Transverse colon (tissue), 4 donors: ENCODE results near the gene EPHA1. TPM values are rescaled to one million over a fixed set of nuclear protein-coding genes. Genes with fewer than 3 reads are reported as not detected.
"Not testable (repeated sequence)": the region's sequence is repeated elsewhere in the genome, so short reads cannot be mapped to it uniquely, and the experiment has no call there.

Experiments
- DNase-seq: peaks from one replicate; pipeline ENCODE4 v3.0.0-alpha.2; 2019
- H3K27ac ChIP-seq, 4 donors: fragments of 200-600 bp; sonication (generic); 2 replicates each; pipeline ENCODE4 v1.5.1; 2016 to 2018; ENCODE audit warnings: inconsistent platforms in 4 of 4
- H3K27me3 ChIP-seq: fragments of 200-600 bp; sonication (generic); 2 replicates; pipeline ENCODE4 v1.5.1; 2017; ENCODE audit warnings: inconsistent platforms
- H3K36me3 ChIP-seq, 4 donors: fragments of 200-600 bp; sonication (generic); 2 replicates each; pipeline ENCODE4 v1.5.1; 2017 to 2019; ENCODE audit warnings: inconsistent platforms in 4 of 4
- H3K4me1 ChIP-seq, 4 donors: fragments of 200-600 bp; sonication (generic); 2 replicates each; pipeline ENCODE4 v1.5.1; 2017 to 2020; ENCODE audit warnings: inconsistent platforms in 4 of 4
- H3K4me3 ChIP-seq, 4 donors: fragments of 200-600 bp; sonication (generic); 1 replicate in 1 of 4; 2 replicates in 3 of 4; pipeline versions ENCODE4 v1.5.1 to v1.6.1; 2017 to 2019; ENCODE audit warnings: inconsistent platforms in 4 of 4
- H3K9me3 ChIP-seq, 2 donors: fragments of 200-600 bp; sonication (generic); 2 replicates each; pipeline ENCODE4 v1.5.1; 2017 to 2019; ENCODE audit warnings: inconsistent platforms in 2 of 2
- CTCF ChIP-seq, 5 experiments: fragments of 200-600 bp in 3 of 5; fragments of 450-650 bp in 2 of 5; sonication (generic) in 3 of 5; IDR thresholded peaks; 1 replicate in 2 of 5; 2 replicates in 3 of 5; pipeline ENCODE4 v1.5.1; 2016 to 2017; ENCODE audit warnings: antibody characterized with exemption in 5 of 5, inconsistent platforms in 3 of 5, mild to moderate bottlenecking in 2 of 5, moderate library complexity in 1 of 5
- EP300 ChIP-seq: sonication (generic); formaldehyde crosslinking; IDR thresholded peaks from one replicate; pipeline ENCODE4 v1.6.1; 2017; ENCODE audit warnings: antibody characterized with exemption, low read depth
- POLR2A ChIP-seq: fragments of 450-650 bp; IDR thresholded peaks from one replicate; pipeline ENCODE4 v1.6.1; 2016; ENCODE audit warnings: antibody characterized with exemption, mild to moderate bottlenecking, moderate library complexity
- POLR2AphosphoS5 ChIP-seq, 3 donors: sonication (generic); formaldehyde crosslinking; IDR thresholded peaks; one replicate each; pipeline ENCODE4 v1.6.1; 2016; ENCODE audit warnings: antibody characterized with exemption in 3 of 3
- WGBS, 2 donors: methylation state at CpG; one replicate each; pipeline ENCODE4 v1.1.5; 2018; ENCODE audit warnings: low coverage in 1 of 2; 5-methylcytosine and 5-hydroxymethylcytosine counted together
- in situ Hi-C, 4 donors: fragments of 200-750 bp; cut with MboI; loops; one replicate each; pipeline versions ENCODE4 v1.15.0 to v1.15.1; 2017; ENCODE audit warnings: low sequenced_read_pairs in 3 of 4, low pct_ligation_motif_present in 1 of 4, low pct_unique_long_range_greater_than_20kb in 1 of 4
- intact Hi-C: fragments of 100-400 bp; cut with DNase I; formaldehyde crosslinking; loops from one replicate; pipeline ENCODE4 v1.15.1; 2023; ENCODE audit warnings: low total_unique reads
- total RNA-seq, 4 donors: library from RNA; depleted of rRNA; stranded (reverse); fragments of >200 nt; gene quantifications; one replicate each; pipeline ENCODE4 v1.1.0, GENCODE V29; 2016

Gene EPHA1
- total RNA-seq, 4 donors from 2014 or later: 21.1 to 29.9 (median 24.8) TPM

GRCh38 chr7:143406002-143406357 lies 2.7 kb downstream of the EPHA1 start:
- H3K36me3 ChIP-seq: no peaks in the 10 kb centered on the region
- no peak overlapping the region for H3K4me3 ChIP-seq
- TF ChIP-seq POLR2AphosphoS5 (IDR thresholded peaks at IDR 0.05): no peak
- TF ChIP-seq CTCF (IDR thresholded peaks at IDR 0.05): no peak
- no peak for TF ChIP-seq EP300
- no peak for TF ChIP-seq POLR2A
- 92 to 100% methylated on average over 1 to 3 of the region's 3 CpGs for WGBS, 2 donors
- no peak for DNase-seq
- H3K4me1 ChIP-seq: peaks cover 10 to 34% (median 28%) of the 10 kb centered on the region in 4 donors
- H3K9me3 ChIP-seq: no peaks in the 10 kb centered on the region
- no peaks in the 10 kb centered on the region for H3K27me3 ChIP-seq
- intact Hi-C loops (loop anchor here (1.0 kb wide), 1 partner anchor 48 kb away; no protein-coding TSS in a partner anchor), in situ Hi-C loops (loop anchor here in 1 of 4 donors (10.0 kb wide), 1 partner anchor 161 kb away; no protein-coding TSS in a partner anchor)
- no peak overlapping the region for H3K27ac ChIP-seq

GRCh38 chr7:143405173-143406001 lies 3.3 kb downstream of the EPHA1 start:
- TF ChIP-seq POLR2A (no peak), POLR2AphosphoS5 (IDR thresholded peaks at IDR 0.05) (peak; percentile 41 to 80 (median 77))
- no peak overlapping the region for H3K27ac ChIP-seq
- no peaks in the 10 kb centered on the region for H3K36me3 ChIP-seq
- H3K4me1 ChIP-seq: peaks cover 10 to 30% (median 22%) of the 10 kb centered on the region in 4 donors
- H3K27me3 ChIP-seq: no peaks in the 10 kb centered on the region
- H3K4me3 ChIP-seq: no peak overlapping the region
- peak; percentile 38 for DNase-seq
- 65 to 71% methylated on average over 3 to 9 of the region's 9 CpGs for WGBS, 2 donors
- H3K9me3 ChIP-seq: no peaks in the 10 kb centered on the region
- in situ Hi-C loops (loop anchor here in 1 of 4 donors (10.0 kb wide), 1 partner anchor 161 kb away; no protein-coding TSS in a partner anchor), intact Hi-C loops (loop anchor here (1.0 kb wide), 1 partner anchor 47 kb away; no protein-coding TSS in a partner anchor)

- H3K36me3 ChIP-seq, intact Hi-C loops, H3K27ac ChIP-seq, H3K27me3 ChIP-seq, DNase-seq, H3K4me1 ChIP-seq, H3K4me3 ChIP-seq, H3K9me3 ChIP-seq: not testable (repeated sequence)
- in situ Hi-C loops: loop anchor here in 1 of 4 donors (10.0 kb wide), 1 partner anchor 157 kb away; no protein-coding TSS in a partner anchor
- WGBS, 2 donors: 84 to 86% methylated on average over 3 to 4 of the region's 4 CpGs
These were observed 6.4 kb downstream of the EPHA1 start for GRCh38 chr7:143402233-143402632.

GRCh38 chr7:143401265-143401664 lies 7.4 kb downstream of the EPHA1 start:
- Histone ChIP-seq H3K36me3 (no peaks in the 10 kb centered on the region), H3K27ac (no peak overlapping the region), H3K27me3 (no peaks in the 10 kb centered on the region), H3K4me1 (no peaks in the 10 kb centered on the region), H3K4me3 (no peak overlapping the region), H3K9me3 (no peaks in the 10 kb centered on the region)
- no peak for TF ChIP-seq POLR2AphosphoS5 (IDR thresholded peaks at IDR 0.05)
- TF ChIP-seq CTCF (IDR thresholded peaks at IDR 0.05): no peak
- TF ChIP-seq EP300: no peak
- TF ChIP-seq POLR2A: no peak
- intact Hi-C loops: no loop called here
- 90% methylated on average over 12 of the region's 12 CpGs; no CpG with 5 or more reads in 1 of the 2 donors for WGBS, 2 donors
- no peak for DNase-seq
- in situ Hi-C loops: loop anchor here in 1 of 4 donors (10.0 kb wide), 1 partner anchor 156 kb away; no protein-coding TSS in a partner anchor

GRCh38 chr7:143399642-143400041 lies 9.0 kb downstream of the EPHA1 start:
- WGBS, 2 donors: 94% methylated on average over 10 to 20 of the region's 20 CpGs
- in situ Hi-C loops (loop anchor here in 1 of 4 donors (10.0 kb wide), 1 partner anchor 155 kb away; no protein-coding TSS in a partner anchor), intact Hi-C loops (no loop called here)
- Histone ChIP-seq H3K27ac (no peak overlapping the region), H3K9me3 (no peaks in the 10 kb centered on the region), H3K4me3 (no peak overlapping the region), H3K27me3 (no peaks in the 10 kb centered on the region), H3K4me1 (no peaks in the 10 kb centered on the region), H3K36me3 (no peaks in the 10 kb centered on the region)
- TF ChIP-seq POLR2AphosphoS5 (IDR thresholded peaks at IDR 0.05) (no peak), CTCF (IDR thresholded peaks at IDR 0.05) (no peak), EP300 (no peak), POLR2A (no peak)
- no peak for DNase-seq
